Measurements from ENCODE around the gene DPEP2. TPM values are rescaled to one million over a fixed set of nuclear protein-coding genes. Genes with fewer than 3 reads are reported as not detected.
"Not testable (repeated sequence)": the region's sequence is repeated elsewhere in the genome, so short reads cannot be mapped to it uniquely, and the experiment has no call there.

Gene DPEP2, protein sequence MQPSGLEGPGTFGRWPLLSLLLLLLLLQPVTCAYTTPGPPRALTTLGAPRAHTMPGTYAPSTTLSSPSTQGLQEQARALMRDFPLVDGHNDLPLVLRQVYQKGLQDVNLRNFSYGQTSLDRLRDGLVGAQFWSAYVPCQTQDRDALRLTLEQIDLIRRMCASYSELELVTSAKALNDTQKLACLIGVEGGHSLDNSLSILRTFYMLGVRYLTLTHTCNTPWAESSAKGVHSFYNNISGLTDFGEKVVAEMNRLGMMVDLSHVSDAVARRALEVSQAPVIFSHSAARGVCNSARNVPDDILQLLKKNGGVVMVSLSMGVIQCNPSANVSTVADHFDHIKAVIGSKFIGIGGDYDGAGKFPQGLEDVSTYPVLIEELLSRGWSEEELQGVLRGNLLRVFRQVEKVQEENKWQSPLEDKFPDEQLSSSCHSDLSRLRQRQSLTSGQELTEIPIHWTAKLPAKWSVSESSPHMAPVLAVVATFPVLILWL
- total RNA-seq (1 to 10 TPM in 5 of 9 donors, under 1 TPM in 4; 0.42 to 9.8 (median 1.2) TPM), polyA plus RNA-seq (1 to 10 TPM; 1.1 to 1.2 TPM)
- long read RNA-seq, donor 1, partial matches to known transcripts: 1 of 3 reads
- long read RNA-seq, donor 1, other reads (novel, unspliced or antisense): 2 of 3 reads
- long read RNA-seq, donor 2, partial matches to known transcripts: 0 of 1 reads
- long read RNA-seq, donor 2, other reads (novel, unspliced or antisense): 1 of 1 reads
- long read RNA-seq, donor 3, partial matches to known transcripts: 1 of 3 reads
- long read RNA-seq, donor 3, other reads (novel, unspliced or antisense): 2 of 3 reads

DNA sequence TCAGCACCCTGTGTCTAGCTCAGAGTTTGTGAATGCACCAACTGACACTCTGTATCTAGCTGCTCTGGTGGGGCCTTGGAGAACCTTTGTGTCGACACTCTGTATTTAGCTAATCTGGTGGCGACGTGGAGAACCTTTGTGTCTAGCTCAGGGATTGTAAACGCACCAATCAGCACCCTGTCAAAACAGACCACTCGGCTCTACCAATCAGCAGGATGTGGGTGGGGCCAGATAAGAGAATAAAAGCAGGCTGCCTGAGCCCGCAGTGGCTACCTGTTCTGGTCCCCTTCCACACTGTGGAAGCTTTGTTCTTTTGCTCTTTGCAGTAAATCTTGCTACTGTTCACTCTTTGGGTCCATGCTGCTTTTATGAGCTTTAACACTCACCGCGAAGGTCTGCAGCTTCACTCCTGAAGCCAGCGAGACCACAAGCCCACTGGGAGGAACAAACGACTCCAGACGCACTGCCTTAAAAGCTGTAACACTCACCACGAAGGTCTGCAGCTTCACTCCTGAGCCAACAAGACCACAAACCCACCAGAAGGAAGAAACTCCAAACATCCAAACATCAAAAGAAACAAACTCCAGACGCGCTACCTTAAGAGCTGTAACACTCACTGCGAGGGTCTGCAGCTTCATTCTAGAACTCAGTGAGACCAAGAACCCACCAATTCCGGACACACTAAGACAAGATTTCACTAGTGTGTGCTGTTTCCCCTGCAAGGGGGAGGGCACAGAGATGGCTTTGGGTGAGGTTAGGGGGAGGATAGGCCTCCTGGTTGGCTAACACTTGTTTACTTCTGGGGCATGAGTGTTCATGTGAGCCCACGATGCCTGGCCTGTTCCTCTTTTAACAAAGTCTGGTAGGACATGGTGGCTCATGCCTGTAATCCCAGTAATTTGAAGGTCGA is at the start of gene DPEP2:
Gene DPEP2 (minus strand): TSS at position 706 of the 910 bp plus-strand sequence. CDS start 6,272 bp downstream, outside the sequence.
- Histone ChIP-seq H3K4me1 (peaks cover 0 to 55% (median 9%) of the 10 kb centered on the region in 12 donors), H3K27ac (peak within 1 kb of the TSS in 10 of 12 donors; percentile 45 to 94 (median 65)), H3K4me3 (peak within 1 kb of the TSS in 6 of 12 donors; percentile 12 to 56 (median 27))
- not testable (repeated sequence) for H3K36me3 ChIP-seq, H3K9me3 ChIP-seq, H3K27me3 ChIP-seq
- intact Hi-C loops (cut with DNase I): loop anchor here in 3 of 10 donors (10.0 kb wide), 2 partner anchors 46 to 226 kb away; no protein-coding TSS in a partner anchor
- 75 to 83% (median 76%) methylated on average over 18 of the region's 18 CpGs for WGBS, 4 donors
- DNase-seq (peak in 2 of 5 donors; percentile 38 to 47), ATAC-seq (peak; percentile 48 to 84 (median 71))

DNA sequence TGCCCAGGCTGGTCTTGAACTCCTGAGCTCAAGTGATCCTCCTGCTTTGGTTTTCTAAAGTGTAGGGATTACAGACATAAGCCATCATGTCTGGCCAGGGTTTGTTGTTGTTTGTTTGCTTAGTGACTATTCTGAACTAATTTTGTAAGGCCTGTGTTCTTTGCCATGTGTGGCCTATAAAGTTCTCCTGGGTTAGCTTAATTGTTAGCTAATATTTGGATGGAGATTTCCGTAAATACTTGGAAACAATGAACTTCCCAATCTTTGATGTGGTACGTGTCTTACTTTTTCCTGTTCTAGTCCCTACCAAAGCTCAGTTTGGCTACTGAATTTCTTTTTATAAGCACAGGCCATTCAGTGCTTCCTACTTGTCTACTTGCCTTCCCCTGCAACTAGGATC is 48.7 kb upstream of the DPEP2 start:
- Histone ChIP-seq H3K27me3 (no peaks in the 10 kb centered on the region), H3K4me3 (no peak overlapping the region), H3K36me3 (peaks cover 0 to 52% (median 26%) of the 10 kb centered on the region in 9 donors), H3K9me3 (no peaks in the 10 kb centered on the region), H3K27ac (peak overlapping the region in 6 of 12 donors; percentile 1 to 48 (median 24)), H3K4me1 (peaks cover 0 to 2% (median 0%) of the 10 kb centered on the region in 12 donors)
- TF ChIP-seq, protein P1, sequence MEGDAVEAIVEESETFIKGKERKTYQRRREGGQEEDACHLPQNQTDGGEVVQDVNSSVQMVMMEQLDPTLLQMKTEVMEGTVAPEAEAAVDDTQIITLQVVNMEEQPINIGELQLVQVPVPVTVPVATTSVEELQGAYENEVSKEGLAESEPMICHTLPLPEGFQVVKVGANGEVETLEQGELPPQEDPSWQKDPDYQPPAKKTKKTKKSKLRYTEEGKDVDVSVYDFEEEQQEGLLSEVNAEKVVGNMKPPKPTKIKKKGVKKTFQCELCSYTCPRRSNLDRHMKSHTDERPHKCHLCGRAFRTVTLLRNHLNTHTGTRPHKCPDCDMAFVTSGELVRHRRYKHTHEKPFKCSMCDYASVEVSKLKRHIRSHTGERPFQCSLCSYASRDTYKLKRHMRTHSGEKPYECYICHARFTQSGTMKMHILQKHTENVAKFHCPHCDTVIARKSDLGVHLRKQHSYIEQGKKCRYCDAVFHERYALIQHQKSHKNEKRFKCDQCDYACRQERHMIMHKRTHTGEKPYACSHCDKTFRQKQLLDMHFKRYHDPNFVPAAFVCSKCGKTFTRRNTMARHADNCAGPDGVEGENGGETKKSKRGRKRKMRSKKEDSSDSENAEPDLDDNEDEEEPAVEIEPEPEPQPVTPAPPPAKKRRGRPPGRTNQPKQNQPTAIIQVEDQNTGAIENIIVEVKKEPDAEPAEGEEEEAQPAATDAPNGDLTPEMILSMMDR (IDR thresholded peaks at IDR 0.05): no peak
- DNase-seq: no peak
- ATAC-seq: peak in 1 of 4 donors; percentile 30
- intact Hi-C loops (cut with DNase I): loop anchor here in 6 of 10 donors (10.0 kb wide), 5 partner anchors 53 to 523 kb away; partner anchors contain the start of genes DPEP2 (in 2 of the 6), NRN1L (in 1 of the 6) and RIPOR1 (in 1 of the 6)
- 59 to 79% (median 70%) methylated on average over 2 of the region's 2 CpGs for WGBS, 4 donors

DNA sequence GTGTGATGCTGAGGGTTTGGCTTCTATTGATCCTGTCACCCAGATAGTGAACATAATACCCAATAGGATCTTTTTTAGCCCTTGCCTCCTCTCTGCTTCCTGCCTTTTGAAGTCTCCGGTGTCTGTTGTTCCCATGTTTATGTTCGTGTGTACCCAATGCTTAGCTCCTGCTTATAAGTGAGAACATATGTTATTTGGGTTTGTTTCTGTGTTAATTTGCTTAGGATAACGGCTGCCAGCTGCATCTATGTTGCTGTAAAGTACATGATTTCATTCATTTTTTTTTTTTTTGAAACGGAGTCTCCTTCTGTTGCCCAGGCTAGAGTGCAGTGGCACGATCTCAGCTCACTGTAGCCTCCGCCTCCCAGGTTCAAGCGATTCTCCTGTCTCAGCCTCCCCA is 46.8 kb upstream of the DPEP2 start:
- Histone ChIP-seq H3K27ac (no peak overlapping the region), H3K4me3 (no peak overlapping the region), H3K4me1 (peaks cover 0 to 15% (median 0%) of the 10 kb centered on the region in 12 donors), H3K27me3 (no peaks in the 10 kb centered on the region), H3K36me3 (peaks cover 0 to 50% (median 13%) of the 10 kb centered on the region in 9 donors), H3K9me3 (no peaks in the 10 kb centered on the region)
- DNase-seq (no peak), ATAC-seq (no peak)
- intact Hi-C loops (cut with DNase I): loop anchor here in 6 of 10 donors (10.0 kb wide), 5 partner anchors 51 to 521 kb away; partner anchors contain the start of genes DPEP2 (in 2 of the 6), NRN1L (in 1 of the 6) and RIPOR1 (in 1 of the 6)
- no peak for TF ChIP-seq POLR2A (IDR thresholded peaks at IDR 0.05)
- TF ChIP-seq, protein P1 (IDR thresholded peaks at IDR 0.05): no peak
- WGBS, 4 donors: 91 to 93% (median 92%) methylated on average over 7 of the region's 7 CpGs

DNA sequence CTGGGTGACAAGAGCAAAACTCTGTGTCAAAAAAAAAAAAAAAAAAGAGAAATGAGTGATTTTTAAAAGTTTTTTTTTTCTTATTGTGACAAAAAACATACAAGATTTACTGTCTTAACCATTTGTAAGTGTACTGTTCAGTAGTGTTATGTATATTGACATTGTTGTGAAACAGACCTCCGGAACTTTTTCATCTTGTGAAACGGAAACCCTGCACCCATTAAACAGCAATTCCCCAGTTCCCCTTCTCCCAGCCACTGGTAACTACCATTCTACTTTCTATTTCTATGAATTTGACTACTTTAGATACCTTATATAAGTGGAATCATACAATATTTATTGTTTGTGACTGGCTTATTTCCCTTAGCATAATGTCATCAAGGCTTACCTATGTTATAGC is 42.5 kb upstream of the DPEP2 start:
- H3K4me1 ChIP-seq: peaks cover 0 to 42% (median 0%) of the 10 kb centered on the region in 12 donors
- 85 to 93% (median 90%) methylated on average over 2 of the region's 2 CpGs for WGBS, 4 donors
- H3K9me3 ChIP-seq: no peaks in the 10 kb centered on the region
- peak overlapping the region in 1 of 12 donors; percentile 72 for H3K27ac ChIP-seq
- intact Hi-C loops (cut with DNase I): loop anchor here (2.0 to 10.0 kb wide), 13 partner anchors 47 to 517 kb away; partner anchors contain the start of genes NRN1L (in 7 of the 10), DPEP2 (in 2 of the 10), PSMB10 (in 2 of the 10) and LCAT (in 1 of the 10)
- H3K27me3 ChIP-seq: no peaks in the 10 kb centered on the region
- ATAC-seq (peak in 1 of 4 donors; percentile 54), DNase-seq (no peak)
- no peak overlapping the region for H3K4me3 ChIP-seq
- peaks cover 0 to 39% (median 3%) of the 10 kb centered on the region in 9 donors for H3K36me3 ChIP-seq
- TF ChIP-seq, protein P1 (IDR thresholded peaks at IDR 0.05): no peak
- no peak for TF ChIP-seq POLR2A (IDR thresholded peaks at IDR 0.05)
